HepG2 (cell line): ENCODE measurements around the gene LSM5. TPM values are rescaled to one million over a fixed set of nuclear protein-coding genes. Genes with fewer than 3 reads are reported as not detected.
A peak's percentile ranks its signal among the peaks of the same experiment; 100 is the strongest.

ENCODE experiments used
- AGO1 ChIP-seq: fragments of 200-400 bp; formaldehyde crosslinking; IDR thresholded peaks from 2 replicates; pipeline ENCODE4 v1.6.1; 2017; ENCODE audit warnings: mild to moderate bottlenecking, low read depth, low read length, moderate library complexity; ENCODE audit not compliant: poor library complexity, severe bottlenecking
- NR1H2 ChIP-seq: sonication (generic); formaldehyde crosslinking; IDR thresholded peaks from 2 replicates; pipeline ENCODE4 v1.8.1; 2022; ENCODE audit warnings: low read depth, missing genetic modification reagents, borderline replicate concordance
- SIX1 ChIP-seq: sonication (generic); formaldehyde crosslinking; IDR thresholded peaks from 2 replicates; pipeline ENCODE4 v1.4.0; 2020; ENCODE audit warnings: missing genetic modification reagents, borderline replicate concordance
- ZMYM4 ChIP-seq: sonication (generic); formaldehyde crosslinking; IDR thresholded peaks from 2 replicates; pipeline ENCODE4 v1.8.1; 2023; ENCODE audit warnings: mild to moderate bottlenecking, missing genetic modification reagents
- ZNF292 ChIP-seq: sonication (generic); formaldehyde crosslinking; IDR thresholded peaks from 2 replicates; pipeline ENCODE4 v1.8.1; 2022; ENCODE audit warnings: mild to moderate bottlenecking, low read depth, missing genetic modification reagents, borderline replicate concordance
- ZNF446 ChIP-seq: sonication (generic); formaldehyde crosslinking; IDR thresholded peaks from 2 replicates; pipeline ENCODE4 v1.5.0; 2020; ENCODE audit warnings: mild to moderate bottlenecking, missing genetic modification reagents
- ZNF460 ChIP-seq: sonication (generic); formaldehyde crosslinking; IDR thresholded peaks from 2 replicates; pipeline ENCODE4 v1.5.1; 2020; ENCODE audit warnings: missing genetic modification reagents, mild to moderate bottlenecking, borderline replicate concordance
- ZNF552 ChIP-seq: sonication (generic); formaldehyde crosslinking; IDR thresholded peaks from 2 replicates; pipeline ENCODE4 v1.9.0; 2022; ENCODE audit warnings: missing genetic modification reagents, mild to moderate bottlenecking, borderline replicate concordance
- ZNF891 ChIP-seq: sonication (generic); formaldehyde crosslinking; IDR thresholded peaks from 2 replicates; pipeline ENCODE4 v1.5.0; 2020; ENCODE audit warnings: mild to moderate bottlenecking, missing genetic modification reagents
- polyA plus RNA-seq, 8 experiments: library from polyadenylated mRNA; depleted of rRNA in 3 of 8; stranded (reverse) in 7 of 8; unstranded in 1 of 8; fragments of >200 nt; fragmentation: Illumina TruSeq in 4 of 8; extraction: Trizol in 4 of 8; gene quantifications; 2 replicates each; pipeline versions ENCODE4 v1.2.1 to v1.2.3, GENCODE V29; 2011 to 2016; ENCODE audit warnings: low read depth in 4 of 8, missing spikeins in 1 of 8, mixed read lengths in 1 of 8; ENCODE audit not compliant: insufficient read depth in 1 of 8
- total RNA-seq, 5 experiments: library from RNA; depleted of rRNA; stranded (reverse); fragments of >200 nt; fragmentation: Illumina TruSeq; extraction: Trizol; gene quantifications; 2 replicates each; pipeline ENCODE4 v1.2.3, GENCODE V29; 2016; ENCODE audit warnings: low read depth in 1 of 5
- TF ChIP-seq, protein P1 (sequence below): sonication (generic); formaldehyde crosslinking; IDR thresholded peaks from 2 replicates; pipeline ENCODE4 v1.4.0; 2020; ENCODE audit warnings: missing genetic modification reagents, mild to moderate bottlenecking, borderline replicate concordance
- TF ChIP-seq, protein P2 (sequence below): sonication (generic); formaldehyde crosslinking; IDR thresholded peaks from 2 replicates; pipeline ENCODE4 v1.5.0; 2020; ENCODE audit warnings: mild to moderate bottlenecking, missing genetic modification reagents
- TF ChIP-seq, protein P3 (sequence below): sonication (generic); formaldehyde crosslinking; IDR thresholded peaks from 2 replicates; pipeline ENCODE4 v1.4.0; 2020; ENCODE audit warnings: missing genetic modification reagents

Gene LSM5
- total and polyA plus RNA-seq, 2 of the 13 experiments (the other 11 are each of a cell fraction or from before 2014, with no cell fraction given): 30.3 to 183 TPM

DNA sequence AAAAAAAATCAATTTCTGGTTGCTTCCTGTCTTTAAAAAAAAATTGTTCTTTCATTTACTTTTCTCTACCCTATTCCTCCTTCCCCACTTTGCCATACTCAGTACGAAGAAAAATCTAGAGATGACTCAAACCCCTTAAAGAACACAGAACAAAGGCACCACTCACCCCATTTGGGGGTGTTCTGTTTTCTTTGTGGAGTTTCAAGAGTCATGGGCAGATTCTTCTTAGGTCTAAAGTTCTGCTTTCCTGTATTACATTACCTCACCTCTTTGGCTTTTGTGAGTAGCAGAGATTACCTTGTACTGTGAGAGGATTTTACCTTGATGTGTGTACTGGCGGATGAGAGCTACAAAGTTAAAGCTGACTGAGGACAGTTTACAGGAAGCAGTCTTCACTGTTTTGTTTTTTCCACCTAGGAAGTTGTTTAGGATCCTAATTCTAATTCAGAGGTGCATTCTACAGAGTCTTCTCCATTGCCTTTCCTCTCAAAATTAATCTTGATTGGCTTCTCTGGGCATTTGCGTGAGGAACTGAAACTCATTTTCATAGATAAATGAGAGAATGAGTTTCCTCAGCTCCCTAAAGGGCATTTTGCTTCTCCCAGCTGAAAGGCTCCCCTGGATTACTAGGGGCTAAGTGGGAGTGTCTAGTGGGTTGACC lies 25.8 kb upstream of the LSM5 start (continued):
- TF ChIP-seq, protein P1, sequence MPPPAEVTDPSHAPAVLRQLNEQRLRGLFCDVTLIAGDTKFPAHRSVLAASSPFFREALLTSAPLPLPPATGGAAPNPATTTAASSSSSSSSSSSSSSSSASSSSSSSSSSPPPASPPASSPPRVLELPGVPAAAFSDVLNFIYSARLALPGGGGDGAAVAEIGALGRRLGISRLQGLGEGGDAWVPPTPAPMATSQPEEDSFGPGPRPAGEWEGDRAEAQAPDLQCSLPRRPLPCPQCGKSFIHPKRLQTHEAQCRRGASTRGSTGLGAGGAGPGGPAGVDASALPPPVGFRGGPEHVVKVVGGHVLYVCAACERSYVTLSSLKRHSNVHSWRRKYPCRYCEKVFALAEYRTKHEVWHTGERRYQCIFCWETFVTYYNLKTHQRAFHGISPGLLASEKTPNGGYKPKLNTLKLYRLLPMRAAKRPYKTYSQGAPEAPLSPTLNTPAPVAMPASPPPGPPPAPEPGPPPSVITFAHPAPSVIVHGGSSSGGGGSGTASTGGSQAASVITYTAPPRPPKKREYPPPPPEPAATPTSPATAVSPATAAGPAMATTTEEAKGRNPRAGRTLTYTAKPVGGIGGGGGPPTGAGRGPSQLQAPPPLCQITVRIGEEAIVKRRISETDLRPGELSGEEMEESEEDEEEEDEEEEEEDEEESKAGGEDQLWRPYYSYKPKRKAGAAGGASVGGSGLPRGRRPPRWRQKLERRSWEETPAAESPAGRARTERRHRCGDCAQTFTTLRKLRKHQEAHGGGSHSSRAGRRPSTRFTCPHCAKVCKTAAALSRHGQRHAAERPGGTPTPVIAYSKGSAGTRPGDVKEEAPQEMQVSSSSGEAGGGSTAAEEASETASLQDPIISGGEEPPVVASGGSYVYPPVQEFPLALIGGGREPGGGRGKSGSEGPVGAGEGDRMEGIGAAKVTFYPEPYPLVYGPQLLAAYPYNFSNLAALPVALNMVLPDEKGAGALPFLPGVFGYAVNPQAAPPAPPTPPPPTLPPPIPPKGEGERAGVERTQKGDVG (CRISPR knock-in tag): no peak
- TF ChIP-seq SIX1 (CRISPR knock-in tag) (peak; percentile 60; the same call in 1 of the 2 replicates), ZMYM4 (CRISPR knock-in tag) (no peak; the same call in 1 of the 2 replicates), ZNF292 (CRISPR knock-in tag) (peak; percentile 52; the same call in 1 of the 2 replicates), NR1H2 (CRISPR knock-in tag) (no peak), ZNF552 (CRISPR knock-in tag) (no peak), AGO1 (no peak), ZNF891 (CRISPR knock-in tag) (no peak), ZNF460 (no peak), ZNF446 (CRISPR knock-in tag) (no peak)
- TF ChIP-seq, protein P2, sequence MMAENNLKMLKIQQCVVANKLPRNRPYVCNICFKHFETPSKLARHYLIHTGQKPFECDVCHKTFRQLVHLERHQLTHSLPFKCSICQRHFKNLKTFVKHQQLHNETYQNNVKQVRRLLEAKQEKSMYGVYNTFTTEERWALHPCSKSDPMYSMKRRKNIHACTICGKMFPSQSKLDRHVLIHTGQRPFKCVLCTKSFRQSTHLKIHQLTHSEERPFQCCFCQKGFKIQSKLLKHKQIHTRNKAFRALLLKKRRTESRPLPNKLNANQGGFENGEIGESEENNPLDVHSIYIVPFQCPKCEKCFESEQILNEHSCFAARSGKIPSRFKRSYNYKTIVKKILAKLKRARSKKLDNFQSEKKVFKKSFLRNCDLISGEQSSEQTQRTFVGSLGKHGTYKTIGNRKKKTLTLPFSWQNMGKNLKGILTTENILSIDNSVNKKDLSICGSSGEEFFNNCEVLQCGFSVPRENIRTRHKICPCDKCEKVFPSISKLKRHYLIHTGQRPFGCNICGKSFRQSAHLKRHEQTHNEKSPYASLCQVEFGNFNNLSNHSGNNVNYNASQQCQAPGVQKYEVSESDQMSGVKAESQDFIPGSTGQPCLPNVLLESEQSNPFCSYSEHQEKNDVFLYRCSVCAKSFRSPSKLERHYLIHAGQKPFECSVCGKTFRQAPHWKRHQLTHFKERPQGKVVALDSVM (CRISPR knock-in tag): no peak
- TF ChIP-seq, protein P3, sequence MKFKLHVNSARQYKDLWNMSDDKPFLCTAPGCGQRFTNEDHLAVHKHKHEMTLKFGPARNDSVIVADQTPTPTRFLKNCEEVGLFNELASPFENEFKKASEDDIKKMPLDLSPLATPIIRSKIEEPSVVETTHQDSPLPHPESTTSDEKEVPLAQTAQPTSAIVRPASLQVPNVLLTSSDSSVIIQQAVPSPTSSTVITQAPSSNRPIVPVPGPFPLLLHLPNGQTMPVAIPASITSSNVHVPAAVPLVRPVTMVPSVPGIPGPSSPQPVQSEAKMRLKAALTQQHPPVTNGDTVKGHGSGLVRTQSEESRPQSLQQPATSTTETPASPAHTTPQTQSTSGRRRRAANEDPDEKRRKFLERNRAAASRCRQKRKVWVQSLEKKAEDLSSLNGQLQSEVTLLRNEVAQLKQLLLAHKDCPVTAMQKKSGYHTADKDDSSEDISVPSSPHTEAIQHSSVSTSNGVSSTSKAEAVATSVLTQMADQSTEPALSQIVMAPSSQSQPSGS (CRISPR knock-in tag): peak; percentile 83
- TF ChIP-seq, all 625 proteins: peak for 48
